ENCODE results near the gene MS4A10. TPM values are rescaled to one million over a fixed set of nuclear protein-coding genes. Genes with fewer than 3 reads are reported as not detected.

The MS4A10 gene
- total and polyA plus RNA-seq, 10 of the 15 experiments (the other 5 are each of a cell fraction or from before 2014, with no cell fraction given) = not detected

- no TSS peak for BruUV-seq (replicated peaks)
- ATAC-seq = peak; percentile 68
- peak within 1 kb of the TSS; percentile 33 for H2AFZ ChIP-seq (ENCODE audit: control insufficient read depth, low read depth, low read length)
- ChIA-PET SMC1A (ENCODE audit: uncharacterized antibody, unreplicated experiment) (interaction anchor here (1.0 to 1.7 kb wide), 8 partner anchors 9 to 393 kb away, joined by 3 to 12 read pairs (median 4); no protein-coding TSS in a partner anchor), RAD21 (ENCODE audit: unreplicated experiment) (interaction anchor here (0.8 to 1.6 kb wide), 5 partner anchors 8 to 205 kb away, joined by 3 to 7 read pairs (median 5); partner anchors contain the start of gene MS4A8), CTCF (interaction anchor here (0.6 to 1.7 kb wide), 18 partner anchors 9 to 412 kb away, joined by 3 to 12 read pairs (median 3); no protein-coding TSS in a partner anchor), POLR2A (no interaction called here)
- no peaks in the 10 kb centered on the region for H3K79me2 ChIP-seq (ENCODE audit: control insufficient read depth, insufficient read depth, low read length)
- H3K4me1 ChIP-seq (ENCODE audit: control insufficient read depth, insufficient read depth, low read length) = peaks cover 20% of the 10 kb centered on the region
- intact Hi-C loops (cut with micrococcal nuclease; ENCODE audit: unreplicated experiment) (loop anchor here (1.0 kb wide), 1 partner anchor 270 kb away; no protein-coding TSS in a partner anchor), in situ Hi-C loops (cut with MboI) (loop anchor here (25.0 kb wide), 1 partner anchor 1569 kb away; no protein-coding TSS in a partner anchor)
- H3K9ac ChIP-seq (ENCODE audit: control insufficient read depth, insufficient read depth, low read length) = no peak within 1 kb of the TSS
- H3K4me3 ChIP-seq = no peak within 1 kb of the TSS
- no peak for FAIRE-seq
- no peak for DNase-seq (ENCODE audit: low read depth, low spot score)
- H3K27ac ChIP-seq (ENCODE audit: control insufficient read depth, insufficient read depth) = no peak within 1 kb of the TSS
- WGBS (ENCODE audit: insufficient coverage, insufficient replicate concordance, low lambda C conversion rate, missing lambda C conversion rate) = 27% methylated on average over 14 of the region's 14 CpGs
- no peaks in the 10 kb centered on the region; a peak in 1 of 4 replicates for H3K27me3 ChIP-seq (replicated peaks in 1 of 2; ENCODE audit: control insufficient read depth in 2 of 2, insufficient read depth in 2 of 2, low read length in 1 of 2)
- no peak within 1 kb of the TSS for H3K4me2 ChIP-seq (ENCODE audit: control insufficient read depth, insufficient read depth)
- H3K36me3 ChIP-seq (ENCODE audit: control insufficient read depth in 2 of 2, insufficient read depth in 2 of 2, low read length in 1 of 2) = no peaks in the 10 kb centered on the region
- no peaks in the 10 kb centered on the region for H4K20me1 ChIP-seq (ENCODE audit: control insufficient read depth, insufficient read depth)
- no peaks in the 10 kb centered on the region; the same call in 2 of the 3 replicates for H3K9me3 ChIP-seq (replicated peaks; ENCODE audit: control insufficient read depth, insufficient read depth, low read length)
- TF ChIP-seq SMC3 (IDR thresholded peaks at IDR 0.05; ENCODE audit: borderline replicate concordance, low read length) (peak; percentile 50; the same call in 1 of the 2 replicates), DPF2 (IDR thresholded peaks at IDR 0.05) (no peak), FOXK2 (IDR thresholded peaks at IDR 0.05) (no peak), ATF7 (IDR thresholded peaks at IDR 0.05; ENCODE audit: low read depth) (no peak), ZBTB4 (CRISPR knock-in tag; IDR thresholded peaks at IDR 0.05) (no peak), CHD2 (IDR thresholded peaks at IDR 0.05; ENCODE audit: borderline replicate concordance, low read depth, low read length) (no peak), KDM1A (IDR thresholded peaks at IDR 0.05; ENCODE audit: borderline replicate concordance) (no peak), E2F4 (IDR thresholded peaks at IDR 0.05; ENCODE audit: low read depth, low read length) (no peak), STAT3 (IDR thresholded peaks at IDR 0.05; ENCODE audit: low read depth, low read length) (no peak), ASH2L (IDR thresholded peaks at IDR 0.05; ENCODE audit: borderline replicate concordance, low read depth) (no peak), MEF2B (IDR thresholded peaks at IDR 0.05; ENCODE audit: partially characterized antibody, poor library complexity, severe bottlenecking) (no peak), TCF7 (IDR thresholded peaks at IDR 0.05; ENCODE audit: borderline replicate concordance) (no peak), CBX5 (IDR thresholded peaks at IDR 0.05; ENCODE audit: low read depth) (no peak), STAT1 (conservative IDR thresholded peaks at IDR 0.05) (no peak), RAD51 (IDR thresholded peaks at IDR 0.05) (no peak), BCL3 (IDR thresholded peaks at IDR 0.05; ENCODE audit: borderline replicate concordance, insufficient read depth, low read depth, low read length, poor library complexity, severe bottlenecking) (no peak), TCF3 (IDR thresholded peaks at IDR 0.05; ENCODE audit: borderline replicate concordance, insufficient read depth, low read depth, low read length) (peak; percentile 41; the same call in 1 of the 2 replicates), TARDBP (IDR thresholded peaks at IDR 0.05; ENCODE audit: borderline replicate concordance) (no peak), HDGF (IDR thresholded peaks at IDR 0.05) (no peak)
These were observed 28.7 kb upstream of the MS4A10 start, which contains the start of gene MS4A15 for GRCh38 chr11:60756307-60757032. Gene MS4A15 (plus strand): TSS chr11:60756867. CDS start chr11:60763734, 6,867 bp downstream.
